Measurements from ENCODE around the gene FOSL2.

Gene FOSL2

GRCh38 chr2:28397043-28397381 lies 4.4 kb downstream of the FOSL2 start:
- no peak for DNase-seq

- no peak for DNase-seq
These were observed 5.6 kb downstream of the FOSL2 start for GRCh38 chr2:28398101-28398834.

- no peak for DNase-seq
These were observed 6.6 kb downstream of the FOSL2 start for GRCh38 chr2:28399289-28399688.

- no peak for DNase-seq
These were observed 7.3 kb downstream of the FOSL2 start for GRCh38 chr2:28399956-28400355.

- no peak for DNase-seq
These were observed 7.8 kb downstream of the FOSL2 start for GRCh38 chr2:28400419-28400818.

GRCh38 chr2:28400921-28401320 lies 8.3 kb downstream of the FOSL2 start:
- no peak for DNase-seq

GRCh38 chr2:28401411-28401810 lies 8.8 kb downstream of the FOSL2 start:
- no peak for DNase-seq

- DNase-seq = no peak
These were observed 9.4 kb downstream of the FOSL2 start for GRCh38 chr2:28401948-28402550.

- DNase-seq = no peak
These were observed 10.8 kb downstream of the FOSL2 start for GRCh38 chr2:28403370-28403956.

GRCh38 chr2:28404086-28404485 lies 11.4 kb downstream of the FOSL2 start:
- DNase-seq = no peak

GRCh38 chr2:28405537-28405936 lies 12.9 kb downstream of the FOSL2 start:
- no peak for DNase-seq

- no peak for DNase-seq
These were observed 13.8 kb downstream of the FOSL2 start for GRCh38 chr2:28406276-28407096.

- no peak for DNase-seq
These were observed 14.7 kb downstream of the FOSL2 start for GRCh38 chr2:28407131-28407975.

GRCh38 chr2:28407976-28408690 lies 15.5 kb downstream of the FOSL2 start:
- DNase-seq = no peak

GRCh38 chr2:28408764-28409599 lies 16.3 kb downstream of the FOSL2 start:
- DNase-seq = no peak

- no peak for DNase-seq
These were observed 18.6 kb downstream of the FOSL2 start for GRCh38 chr2:28411166-28411755.

- DNase-seq = no peak
These were observed 19.4 kb downstream of the FOSL2 start for GRCh38 chr2:28411956-28412609.

- DNase-seq = no peak
These were observed 20.0 kb downstream of the FOSL2 start for GRCh38 chr2:28412625-28413151.

GRCh38 chr2:28413152-28413898 lies 20.7 kb downstream of the FOSL2 start:
- peak in 1 of 2 experiments; percentile 31 for DNase-seq
